Panc1 (cell line): ENCODE results near the gene TRIO. TPM values are rescaled to one million over a fixed set of nuclear protein-coding genes. Genes with fewer than 3 reads are reported as not detected.

Experiments
- ATAC-seq: fragments of 200-7000 bp; cut with Tn5 transposase; 2 replicates; pipeline ENCODE4 v1.9.1; 2020; ENCODE audit warnings: mild to moderate bottlenecking, moderate library complexity
- BruUV-seq: library from RNA; stranded (reverse); fragments of 400-500 nt; replicated peaks from 2 replicates; lab custom pipeline; 2021; lab: Mats Ljungman, UMichigan
- CTCF ChIA-PET: fragments of 300-600 bp; sonication (Branson Sonifier 250); formaldehyde crosslinking; loops from one replicate; lab custom pipeline; 2022; ENCODE audit warnings: antibody characterized with exemption; lab: Charles Lee
- POLR2A ChIA-PET: fragments of 300-600 bp; sonication (Branson Sonifier 250); formaldehyde crosslinking; loops from one replicate; lab custom pipeline; 2022; ENCODE audit warnings: antibody characterized with exemption; lab: Charles Lee
- DNase-seq: peaks from one replicate; pipeline ENCODE4 v3.0.0-alpha.2; 2010; ENCODE audit warnings: low read depth, low spot score
- H3K27ac ChIP-seq: 2 replicates; pipeline ENCODE4 v1.5.1; 2011; ENCODE audit warnings: mild to moderate bottlenecking, low read length, inconsistent platforms
- H3K27me3 ChIP-seq: fragments of 200-500 bp; sonication (Bioruptor generic); 2 replicates; pipeline ENCODE4 v1.6.0; 2014; ENCODE audit warnings: low read length, inconsistent platforms; ENCODE audit not compliant: control insufficient read depth, insufficient read depth
- H3K36me3 ChIP-seq: fragments of 200-500 bp; sonication (Bioruptor generic); 2 replicates; pipeline ENCODE4 v1.5.1; 2014; ENCODE audit warnings: inconsistent platforms, mild to moderate bottlenecking, low read length, moderate library complexity; ENCODE audit not compliant: control insufficient read depth, insufficient read depth
- H3K4me1 ChIP-seq: 2 replicates; pipeline ENCODE4 v1.5.1; 2011; ENCODE audit warnings: inconsistent platforms, mild to moderate bottlenecking, low read length, moderate library complexity; ENCODE audit not compliant: control insufficient read depth, insufficient read depth
- H3K4me3 ChIP-seq, 2 experiments: 2 replicates each; pipeline ENCODE4 v1.5.1; 2011 to 2012; ENCODE audit warnings: low read depth in 2 of 2, low read length in 2 of 2, mild to moderate bottlenecking in 2 of 2, inconsistent platforms in 1 of 2, moderate library complexity in 1 of 2
- H3K9me3 ChIP-seq: fragments of 200-500 bp; sonication (Bioruptor generic); 2 replicates; pipeline ENCODE4 v1.5.1; 2014; ENCODE audit warnings: low read depth, mild to moderate bottlenecking, inconsistent platforms, low read length, moderate library complexity; ENCODE audit not compliant: control insufficient read depth, insufficient read depth
- POLR2AphosphoS5 ChIP-seq: IDR thresholded peaks from 2 replicates; pipeline ENCODE4 v1.6.1; 2012; ENCODE audit warnings: mild to moderate bottlenecking, low read depth, low read length, moderate library complexity
- SIN3A ChIP-seq: IDR thresholded peaks from 2 replicates; pipeline ENCODE4 v1.6.1; 2012; ENCODE audit warnings: low read depth, mild to moderate bottlenecking, low read length, moderate library complexity, borderline replicate concordance; ENCODE audit not compliant: insufficient read depth
- TCF7L2 ChIP-seq: IDR thresholded peaks from 2 replicates; pipeline ENCODE4 v1.6.1; 2011; ENCODE audit warnings: mild to moderate bottlenecking, low read depth, low read length, inconsistent platforms
- in situ Hi-C: cut with HindIII; loops from 2 replicates; pipeline ENCODE4 v1.10.0; 2016; ENCODE audit warnings: low sequenced_read_pairs, low pct_unique_long_range_greater_than_20kb
- intact Hi-C: fragments of 100-400 bp; cut with micrococcal nuclease; formaldehyde crosslinking; loops from one replicate; pipeline ENCODE4 v1.10.0; 2022; ENCODE audit not compliant: unreplicated experiment
- total RNA-seq: library from RNA; stranded (reverse); gene quantifications from one replicate; pipeline ENCODE4 v1.2.1, GENCODE V29; 2021; ENCODE audit not compliant: unreplicated experiment
- TF ChIP-seq, protein P1 (sequence below), 2 experiments: IDR thresholded peaks; 2 replicates each; pipeline ENCODE4 v1.6.1; 2011 to 2012; ENCODE audit warnings: low read depth in 2 of 2, control low read depth in 1 of 2, low read length in 1 of 2, mild to moderate bottlenecking in 1 of 2, moderate library complexity in 1 of 2; ENCODE audit not compliant: insufficient read depth in 1 of 2
- TF ChIP-seq, protein P2 (sequence below): fragments of 450-650 bp; IDR thresholded peaks from 2 replicates; pipeline ENCODE4 v1.5.1; 2017; ENCODE audit warnings: mild to moderate bottlenecking

Gene TRIO
- total RNA-seq, 1 experiment from 2014 or later: 349 TPM

DNA sequence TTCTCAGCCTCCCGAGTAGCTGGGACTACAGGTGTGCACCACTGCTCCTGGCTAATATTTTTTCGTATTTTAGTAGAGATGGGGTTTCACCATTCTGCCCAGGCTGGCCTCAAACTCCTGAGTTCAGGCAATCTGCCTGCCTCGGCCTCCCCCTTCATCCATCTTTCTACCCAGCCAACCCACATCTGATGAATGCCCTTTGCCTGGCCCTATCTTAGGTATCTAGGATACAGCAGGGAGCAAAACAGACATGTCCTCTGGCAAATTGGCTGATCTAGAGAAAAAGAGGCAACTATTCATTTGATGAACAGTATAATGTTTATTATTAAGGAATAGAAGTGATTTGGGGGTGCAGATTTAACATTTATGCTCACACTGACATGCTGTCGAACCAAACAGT, 123.0 kb downstream of the TRIO start:
- Histone ChIP-seq H3K4me1 (peaks cover 99% of the 10 kb centered on the region), H3K4me3 (no peak overlapping the region), H3K27me3 (no peaks in the 10 kb centered on the region), H3K36me3 (peaks cover 3% of the 10 kb centered on the region; the same call in 1 of the 2 replicates), H3K27ac (peak overlapping the region; percentile 96), H3K9me3 (no peaks in the 10 kb centered on the region)
- CTCF ChIA-PET: no interaction called here
- POLR2A ChIA-PET: no interaction called here
- TF ChIP-seq TCF7L2: no peak
- TF ChIP-seq, protein P1, sequence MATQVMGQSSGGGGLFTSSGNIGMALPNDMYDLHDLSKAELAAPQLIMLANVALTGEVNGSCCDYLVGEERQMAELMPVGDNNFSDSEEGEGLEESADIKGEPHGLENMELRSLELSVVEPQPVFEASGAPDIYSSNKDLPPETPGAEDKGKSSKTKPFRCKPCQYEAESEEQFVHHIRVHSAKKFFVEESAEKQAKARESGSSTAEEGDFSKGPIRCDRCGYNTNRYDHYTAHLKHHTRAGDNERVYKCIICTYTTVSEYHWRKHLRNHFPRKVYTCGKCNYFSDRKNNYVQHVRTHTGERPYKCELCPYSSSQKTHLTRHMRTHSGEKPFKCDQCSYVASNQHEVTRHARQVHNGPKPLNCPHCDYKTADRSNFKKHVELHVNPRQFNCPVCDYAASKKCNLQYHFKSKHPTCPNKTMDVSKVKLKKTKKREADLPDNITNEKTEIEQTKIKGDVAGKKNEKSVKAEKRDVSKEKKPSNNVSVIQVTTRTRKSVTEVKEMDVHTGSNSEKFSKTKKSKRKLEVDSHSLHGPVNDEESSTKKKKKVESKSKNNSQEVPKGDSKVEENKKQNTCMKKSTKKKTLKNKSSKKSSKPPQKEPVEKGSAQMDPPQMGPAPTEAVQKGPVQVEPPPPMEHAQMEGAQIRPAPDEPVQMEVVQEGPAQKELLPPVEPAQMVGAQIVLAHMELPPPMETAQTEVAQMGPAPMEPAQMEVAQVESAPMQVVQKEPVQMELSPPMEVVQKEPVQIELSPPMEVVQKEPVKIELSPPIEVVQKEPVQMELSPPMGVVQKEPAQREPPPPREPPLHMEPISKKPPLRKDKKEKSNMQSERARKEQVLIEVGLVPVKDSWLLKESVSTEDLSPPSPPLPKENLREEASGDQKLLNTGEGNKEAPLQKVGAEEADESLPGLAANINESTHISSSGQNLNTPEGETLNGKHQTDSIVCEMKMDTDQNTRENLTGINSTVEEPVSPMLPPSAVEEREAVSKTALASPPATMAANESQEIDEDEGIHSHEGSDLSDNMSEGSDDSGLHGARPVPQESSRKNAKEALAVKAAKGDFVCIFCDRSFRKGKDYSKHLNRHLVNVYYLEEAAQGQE (IDR thresholded peaks at IDR 0.05; ENCODE audit: insufficient read depth in 1 of 2, low read depth in 2 of 2, low read length in 1 of 2): no peak
- TF ChIP-seq, protein P2, sequence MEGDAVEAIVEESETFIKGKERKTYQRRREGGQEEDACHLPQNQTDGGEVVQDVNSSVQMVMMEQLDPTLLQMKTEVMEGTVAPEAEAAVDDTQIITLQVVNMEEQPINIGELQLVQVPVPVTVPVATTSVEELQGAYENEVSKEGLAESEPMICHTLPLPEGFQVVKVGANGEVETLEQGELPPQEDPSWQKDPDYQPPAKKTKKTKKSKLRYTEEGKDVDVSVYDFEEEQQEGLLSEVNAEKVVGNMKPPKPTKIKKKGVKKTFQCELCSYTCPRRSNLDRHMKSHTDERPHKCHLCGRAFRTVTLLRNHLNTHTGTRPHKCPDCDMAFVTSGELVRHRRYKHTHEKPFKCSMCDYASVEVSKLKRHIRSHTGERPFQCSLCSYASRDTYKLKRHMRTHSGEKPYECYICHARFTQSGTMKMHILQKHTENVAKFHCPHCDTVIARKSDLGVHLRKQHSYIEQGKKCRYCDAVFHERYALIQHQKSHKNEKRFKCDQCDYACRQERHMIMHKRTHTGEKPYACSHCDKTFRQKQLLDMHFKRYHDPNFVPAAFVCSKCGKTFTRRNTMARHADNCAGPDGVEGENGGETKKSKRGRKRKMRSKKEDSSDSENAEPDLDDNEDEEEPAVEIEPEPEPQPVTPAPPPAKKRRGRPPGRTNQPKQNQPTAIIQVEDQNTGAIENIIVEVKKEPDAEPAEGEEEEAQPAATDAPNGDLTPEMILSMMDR: no peak
- no peak for TF ChIP-seq SIN3A
- no peak for TF ChIP-seq POLR2AphosphoS5
- intact Hi-C loops: loop anchor here (5.0 kb wide), 2 partner anchors 114 to 159 kb away; no protein-coding TSS in a partner anchor
- ATAC-seq (no peak), DNase-seq (no peak)
- in situ Hi-C loops: no loop called here
- BruUV-seq: no TSS peak

DNA sequence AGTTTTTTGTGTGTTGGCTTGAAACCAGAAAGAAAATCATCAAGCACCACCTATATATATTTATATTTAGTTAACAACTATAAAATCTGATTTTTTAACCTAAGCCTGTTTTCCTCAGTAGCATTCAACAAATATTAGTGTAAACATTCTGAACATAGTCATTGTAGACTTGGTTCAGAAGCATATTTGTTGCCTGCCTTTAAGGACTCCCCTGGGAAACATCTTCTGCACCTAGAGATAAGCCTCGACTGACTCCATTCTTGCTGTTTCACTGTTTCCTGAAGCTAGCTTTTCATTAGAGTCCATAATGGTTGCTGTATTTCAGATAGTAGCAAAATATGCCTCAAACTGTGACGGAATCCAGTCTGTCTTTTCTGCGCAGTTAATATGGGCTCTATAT, 123.5 kb downstream of the TRIO start:
- ATAC-seq: no peak
- no TSS peak for BruUV-seq
- intact Hi-C loops: loop anchor here (5.0 kb wide), 2 partner anchors 114 to 159 kb away; no protein-coding TSS in a partner anchor
- Histone ChIP-seq H3K9me3 (no peaks in the 10 kb centered on the region), H3K4me1 (peaks cover 99% of the 10 kb centered on the region), H3K4me3 (no peak overlapping the region), H3K27ac (peak overlapping the region; percentile 96), H3K36me3 (peaks cover 5% of the 10 kb centered on the region; the same call in 1 of the 2 replicates), H3K27me3 (no peaks in the 10 kb centered on the region)
- in situ Hi-C loops: no loop called here
- ChIA-PET POLR2A (no interaction called here), CTCF (no interaction called here)
- TF ChIP-seq POLR2AphosphoS5 (no peak), SIN3A (no peak), TCF7L2 (no peak)
- TF ChIP-seq, protein P1 (IDR thresholded peaks at IDR 0.05; ENCODE audit: insufficient read depth in 1 of 2, low read depth in 2 of 2, low read length in 1 of 2): no peak
- TF ChIP-seq, protein P2: no peak
- no peak for DNase-seq
